Body of pancreas (tissue), 4 donors: ENCODE measurements around the gene FAM237A.

ENCODE experiments used
- POLR2A ChIP-seq, 3 donors: fragments of 450-650 bp; IDR thresholded peaks; one replicate each; pipeline ENCODE4 v1.6.1; 2016; ENCODE audit warnings: antibody characterized with exemption in 3 of 3, mild to moderate bottlenecking in 2 of 3
- TF ChIP-seq, protein P1 (sequence below), 7 experiments: fragments of 450-650 bp in 4 of 7; fragments of 200-600 bp in 3 of 7; sonication (generic) in 3 of 7; IDR thresholded peaks; one replicate each; pipeline ENCODE4 v1.5.1; 2016 to 2019; ENCODE audit warnings: antibody characterized with exemption in 7 of 7

DNA sequence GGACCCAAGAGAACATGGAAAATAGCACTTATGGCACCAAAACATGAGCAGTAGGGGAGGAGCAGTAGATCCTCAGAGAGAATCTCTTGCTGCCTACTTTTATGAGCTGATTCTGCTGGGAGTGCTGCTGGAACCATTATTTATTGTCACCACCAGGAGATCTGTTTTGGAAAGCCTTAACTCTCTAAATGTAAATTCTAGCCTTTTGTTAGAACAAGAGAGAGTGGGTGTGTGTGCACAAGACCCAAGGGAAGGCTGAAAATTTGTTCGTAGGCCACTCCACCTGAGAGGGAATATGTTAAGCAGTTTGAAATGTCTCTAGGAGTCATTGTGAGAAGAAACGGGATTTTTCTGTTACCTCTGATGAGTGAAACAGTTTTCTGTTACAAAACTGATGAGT lies 16.2 kb upstream of the FAM237A start:
- TF ChIP-seq, protein P1, sequence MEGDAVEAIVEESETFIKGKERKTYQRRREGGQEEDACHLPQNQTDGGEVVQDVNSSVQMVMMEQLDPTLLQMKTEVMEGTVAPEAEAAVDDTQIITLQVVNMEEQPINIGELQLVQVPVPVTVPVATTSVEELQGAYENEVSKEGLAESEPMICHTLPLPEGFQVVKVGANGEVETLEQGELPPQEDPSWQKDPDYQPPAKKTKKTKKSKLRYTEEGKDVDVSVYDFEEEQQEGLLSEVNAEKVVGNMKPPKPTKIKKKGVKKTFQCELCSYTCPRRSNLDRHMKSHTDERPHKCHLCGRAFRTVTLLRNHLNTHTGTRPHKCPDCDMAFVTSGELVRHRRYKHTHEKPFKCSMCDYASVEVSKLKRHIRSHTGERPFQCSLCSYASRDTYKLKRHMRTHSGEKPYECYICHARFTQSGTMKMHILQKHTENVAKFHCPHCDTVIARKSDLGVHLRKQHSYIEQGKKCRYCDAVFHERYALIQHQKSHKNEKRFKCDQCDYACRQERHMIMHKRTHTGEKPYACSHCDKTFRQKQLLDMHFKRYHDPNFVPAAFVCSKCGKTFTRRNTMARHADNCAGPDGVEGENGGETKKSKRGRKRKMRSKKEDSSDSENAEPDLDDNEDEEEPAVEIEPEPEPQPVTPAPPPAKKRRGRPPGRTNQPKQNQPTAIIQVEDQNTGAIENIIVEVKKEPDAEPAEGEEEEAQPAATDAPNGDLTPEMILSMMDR (IDR thresholded peaks at IDR 0.05): no peak
- TF ChIP-seq POLR2A (IDR thresholded peaks at IDR 0.05): no peak
